Esophagus squamous epithelium (tissue), 5 donors: ENCODE results near the gene SOAT2. TPM values are rescaled to one million over a fixed set of nuclear protein-coding genes. Genes with fewer than 3 reads are reported as not detected.

Experiments
- DNase-seq: peaks from one replicate; lab custom pipeline; 2025; lab: John Stamatoyannopoulos, UW
- H3K27ac ChIP-seq, 4 donors: fragments of 200-600 bp; sonication (generic); one replicate each; pipeline ENCODE4 v1.5.1; 2016 to 2019; ENCODE audit warnings: mild to moderate bottlenecking in 1 of 4
- H3K27me3 ChIP-seq, 4 donors: fragments of 200-600 bp; sonication (generic); 1 replicate in 3 of 4; 2 replicates in 1 of 4; pipeline versions ENCODE4 v1.5.1 to v1.6.0; 2017 to 2021; ENCODE audit warnings: antibody characterized with exemption in 1 of 4
- H3K36me3 ChIP-seq, 3 donors: fragments of 200-600 bp; sonication (generic); one replicate each; pipeline ENCODE4 v1.5.1; 2016 to 2019
- H3K4me1 ChIP-seq, 3 donors: fragments of 200-600 bp; sonication (generic); one replicate each; pipeline ENCODE4 v1.5.1; 2017 to 2019
- H3K4me3 ChIP-seq, 4 donors: fragments of 200-600 bp; sonication (generic); 1 replicate in 3 of 4; 2 replicates in 1 of 4; pipeline ENCODE4 v1.5.1; 2016 to 2019; ENCODE audit warnings: mild to moderate bottlenecking in 2 of 4, moderate library complexity in 1 of 4
- H3K9me3 ChIP-seq, 3 donors: fragments of 200-600 bp; sonication (generic); one replicate each; pipeline ENCODE4 v1.5.1; 2016 to 2019
- POLR2A ChIP-seq, 4 donors: fragments of 450-650 bp; IDR thresholded peaks; one replicate each; pipeline ENCODE4 v1.6.1; 2017; ENCODE audit warnings: antibody characterized with exemption in 4 of 4, mild to moderate bottlenecking in 4 of 4, moderate library complexity in 3 of 4
- WGBS, 2 donors: methylation state at CpG; one replicate each; pipeline ENCODE4 v1.1.5; 2018; 5-methylcytosine and 5-hydroxymethylcytosine counted together
- intact Hi-C: fragments of 100-400 bp; cut with DNase I; formaldehyde crosslinking; loops from one replicate; pipeline ENCODE4 v1.15.0; 2022
- total RNA-seq, 4 donors: library from RNA; depleted of rRNA; stranded (reverse); fragments of >200 nt; gene quantifications; one replicate each; pipeline ENCODE4 v1.1.0, GENCODE V29; 2016
- TF ChIP-seq, protein P1 (sequence below), 6 experiments: fragments of 450-650 bp in 4 of 6; fragments of 200-600 bp in 2 of 6; sonication (generic) in 2 of 6; IDR thresholded peaks; one replicate each; pipeline ENCODE4 v1.5.1; 2016 to 2019; ENCODE audit warnings: antibody characterized with exemption in 6 of 6, mild to moderate bottlenecking in 4 of 6, moderate library complexity in 4 of 6
- donor health status: DM: yes; HTN: yes; CAD: no.

The SOAT2 gene
- total RNA-seq, 4 donors from 2014 or later, result not detected

DNA sequence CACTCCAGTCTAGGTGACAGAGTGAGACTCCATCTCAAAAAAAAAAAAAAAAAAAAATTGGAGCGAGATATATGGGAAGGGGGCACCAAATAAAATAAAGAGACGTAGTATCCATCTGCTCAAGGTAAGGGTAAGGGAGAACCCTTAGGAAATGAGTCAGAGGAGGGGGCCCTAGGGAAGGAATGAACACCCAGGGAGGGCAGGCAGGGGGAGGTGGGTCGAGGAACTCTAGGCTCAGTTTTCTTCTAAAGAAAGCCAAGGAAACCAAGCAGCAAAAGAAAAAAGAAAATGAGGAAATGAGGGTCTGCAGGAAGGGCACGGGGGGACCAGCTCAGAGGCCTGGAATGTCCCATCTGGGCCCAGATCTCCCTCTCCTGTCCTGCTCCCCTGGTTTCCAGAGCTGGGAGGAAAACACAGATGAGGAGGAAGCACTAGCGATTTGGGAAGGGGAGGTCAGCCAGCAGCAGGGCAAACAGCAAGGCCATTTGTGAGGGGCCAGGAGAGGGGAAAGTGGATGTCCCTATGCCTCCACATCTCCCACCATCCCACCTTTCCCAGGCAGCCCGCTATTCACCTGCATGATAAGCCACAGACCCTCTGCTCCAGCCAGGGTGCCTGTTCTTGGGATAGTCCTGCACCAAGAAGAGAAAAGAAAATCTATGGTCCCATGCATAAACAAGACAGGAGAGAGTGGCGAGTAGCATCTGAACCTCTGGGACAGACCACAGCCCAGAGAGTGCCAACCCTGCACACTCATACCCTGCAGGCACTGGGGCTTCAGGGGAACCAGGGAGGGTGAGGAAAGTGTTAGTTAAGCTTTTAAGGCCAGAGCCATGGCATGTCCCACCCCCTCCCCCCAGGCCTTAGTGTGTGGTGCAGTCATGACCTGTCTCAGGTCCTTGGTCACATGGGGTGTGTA, 36.0 kb upstream of the SOAT2 start:
- Histone ChIP-seq H3K27ac (peak overlapping the region in 3 of 4 donors; percentile 76 to 84 (median 80)), H3K4me3 (no peak overlapping the region), H3K9me3 (no peaks in the 10 kb centered on the region), H3K4me1 (peaks cover 32 to 99% (median 74%) of the 10 kb centered on the region in 3 donors), H3K27me3 (no peaks in the 10 kb centered on the region), H3K36me3 (peaks cover 0 to 93% (median 12%) of the 10 kb centered on the region in 3 donors)
- intact Hi-C loops, result loop anchor here (5.0 kb wide), 1 partner anchor 35 kb away; the partner anchor contains the start of gene SOAT2
- no peak for DNase-seq
- TF ChIP-seq, protein P1, sequence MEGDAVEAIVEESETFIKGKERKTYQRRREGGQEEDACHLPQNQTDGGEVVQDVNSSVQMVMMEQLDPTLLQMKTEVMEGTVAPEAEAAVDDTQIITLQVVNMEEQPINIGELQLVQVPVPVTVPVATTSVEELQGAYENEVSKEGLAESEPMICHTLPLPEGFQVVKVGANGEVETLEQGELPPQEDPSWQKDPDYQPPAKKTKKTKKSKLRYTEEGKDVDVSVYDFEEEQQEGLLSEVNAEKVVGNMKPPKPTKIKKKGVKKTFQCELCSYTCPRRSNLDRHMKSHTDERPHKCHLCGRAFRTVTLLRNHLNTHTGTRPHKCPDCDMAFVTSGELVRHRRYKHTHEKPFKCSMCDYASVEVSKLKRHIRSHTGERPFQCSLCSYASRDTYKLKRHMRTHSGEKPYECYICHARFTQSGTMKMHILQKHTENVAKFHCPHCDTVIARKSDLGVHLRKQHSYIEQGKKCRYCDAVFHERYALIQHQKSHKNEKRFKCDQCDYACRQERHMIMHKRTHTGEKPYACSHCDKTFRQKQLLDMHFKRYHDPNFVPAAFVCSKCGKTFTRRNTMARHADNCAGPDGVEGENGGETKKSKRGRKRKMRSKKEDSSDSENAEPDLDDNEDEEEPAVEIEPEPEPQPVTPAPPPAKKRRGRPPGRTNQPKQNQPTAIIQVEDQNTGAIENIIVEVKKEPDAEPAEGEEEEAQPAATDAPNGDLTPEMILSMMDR (IDR thresholded peaks at IDR 0.05), result no peak
- no peak for TF ChIP-seq POLR2A (IDR thresholded peaks at IDR 0.05)
- 71 to 84% methylated on average over 6 to 7 of the region's 7 CpGs for WGBS, 2 donors

DNA sequence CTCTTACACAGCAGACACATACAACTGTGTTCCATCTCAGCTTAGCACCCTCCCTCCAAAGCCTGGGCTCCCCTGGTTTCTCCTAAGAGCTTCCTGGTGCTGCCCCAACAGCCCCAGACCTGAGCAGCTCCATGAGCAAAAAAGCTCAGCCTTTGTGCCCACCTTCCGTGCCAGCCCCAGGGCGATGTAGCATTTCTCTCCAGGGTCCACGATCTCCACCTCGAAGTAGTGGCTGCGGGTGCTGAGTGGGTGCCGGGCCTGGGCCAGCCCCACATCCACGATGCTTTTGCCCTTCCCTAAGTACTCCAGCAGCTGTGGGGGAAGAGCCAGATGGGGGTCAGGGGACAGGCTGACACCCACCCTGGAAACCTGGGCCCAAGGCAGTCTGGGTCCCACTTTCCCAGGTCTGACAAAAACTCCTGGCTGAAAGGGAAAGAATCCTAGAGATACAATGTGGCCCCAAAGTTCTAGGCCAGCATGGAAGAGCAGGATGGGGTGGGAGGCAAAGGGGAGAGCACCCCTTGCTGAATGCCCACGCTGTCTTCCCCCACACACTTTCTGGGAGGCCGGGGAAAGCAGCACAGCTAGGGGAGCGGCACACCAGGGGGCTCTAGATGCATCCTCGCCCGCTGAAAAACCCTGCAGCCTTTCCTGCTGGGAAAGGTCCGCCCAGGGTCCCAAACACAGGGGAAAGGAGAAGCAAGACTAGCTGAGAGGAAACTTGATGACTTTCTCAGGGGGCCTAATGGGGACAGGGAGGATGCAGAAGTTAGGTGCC, 35.1 kb upstream of the SOAT2 start:
- H3K36me3 ChIP-seq, result peaks cover 0 to 93% (median 12%) of the 10 kb centered on the region in 3 donors
- H3K9me3 ChIP-seq, result no peaks in the 10 kb centered on the region
- intact Hi-C loops, result loop anchor here (5.0 kb wide), 1 partner anchor 34 kb away; the partner anchor contains the start of gene SOAT2
- TF ChIP-seq, protein P1 (IDR thresholded peaks at IDR 0.05), result no peak
- no peak for TF ChIP-seq POLR2A (IDR thresholded peaks at IDR 0.05)
- H3K27me3 ChIP-seq, result no peaks in the 10 kb centered on the region
- peaks cover 41 to 99% (median 74%) of the 10 kb centered on the region in 3 donors for H3K4me1 ChIP-seq
- DNase-seq, result no peak
- H3K4me3 ChIP-seq, result no peak overlapping the region
- WGBS, 2 donors, result 82 to 89% methylated on average over 5 to 9 of the region's 13 CpGs
- peak overlapping the region in 3 of 4 donors; percentile 76 to 84 (median 80) for H3K27ac ChIP-seq

DNA sequence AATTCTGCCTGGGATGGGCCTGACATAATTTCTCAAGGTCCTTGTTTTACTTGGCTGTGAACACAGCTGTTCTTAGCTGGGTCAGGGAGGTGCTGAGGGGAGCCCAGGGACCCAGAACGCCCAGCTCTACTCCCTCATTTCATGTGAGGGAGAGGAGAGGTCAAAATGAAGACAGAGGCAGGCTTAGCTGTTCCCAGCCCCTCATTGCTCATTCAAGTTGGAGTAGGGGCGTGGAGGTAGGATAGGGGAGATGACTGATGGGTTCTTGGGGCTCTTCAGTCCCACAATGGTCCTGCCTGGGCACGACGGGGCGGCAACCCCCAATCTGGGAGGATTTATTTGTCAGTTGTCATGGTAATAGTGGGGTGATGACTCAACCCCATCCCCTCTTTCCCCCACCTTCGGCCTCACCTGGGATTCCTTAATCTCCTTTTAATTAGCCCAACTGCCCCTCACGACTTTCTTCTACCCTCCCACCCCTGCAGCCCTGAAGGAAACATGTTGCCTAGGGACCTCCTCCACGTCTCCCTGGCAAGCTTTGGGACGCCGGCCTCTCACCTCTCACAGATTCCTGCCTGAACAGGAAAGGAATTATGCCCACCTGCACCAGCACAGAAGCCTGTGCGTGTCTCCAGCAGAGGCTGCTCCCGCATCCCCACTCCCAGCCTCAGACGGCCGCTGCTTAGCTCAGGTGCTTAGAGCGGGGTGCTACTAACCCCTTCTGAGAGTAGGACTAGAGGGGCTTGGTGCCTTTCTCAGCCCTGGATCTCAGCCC, 34.3 kb upstream of the SOAT2 start:
- TF ChIP-seq POLR2A (IDR thresholded peaks at IDR 0.05), result no peak
- TF ChIP-seq, protein P1 (IDR thresholded peaks at IDR 0.05), result no peak
- WGBS, 2 donors, result 13 to 49% methylated on average over 4 to 8 of the region's 15 CpGs
- Histone ChIP-seq H3K4me3 (no peak overlapping the region), H3K36me3 (peaks cover 0 to 91% (median 12%) of the 10 kb centered on the region in 3 donors), H3K9me3 (no peaks in the 10 kb centered on the region), H3K4me1 (peaks cover 47 to 99% (median 73%) of the 10 kb centered on the region in 3 donors), H3K27me3 (no peaks in the 10 kb centered on the region), H3K27ac (peak overlapping the region in 3 of 4 donors; percentile 76 to 84 (median 80))
- intact Hi-C loops, result loop anchor here (5.0 kb wide), 1 partner anchor 33 kb away; the partner anchor contains the start of gene SOAT2
- no peak for DNase-seq

DNA sequence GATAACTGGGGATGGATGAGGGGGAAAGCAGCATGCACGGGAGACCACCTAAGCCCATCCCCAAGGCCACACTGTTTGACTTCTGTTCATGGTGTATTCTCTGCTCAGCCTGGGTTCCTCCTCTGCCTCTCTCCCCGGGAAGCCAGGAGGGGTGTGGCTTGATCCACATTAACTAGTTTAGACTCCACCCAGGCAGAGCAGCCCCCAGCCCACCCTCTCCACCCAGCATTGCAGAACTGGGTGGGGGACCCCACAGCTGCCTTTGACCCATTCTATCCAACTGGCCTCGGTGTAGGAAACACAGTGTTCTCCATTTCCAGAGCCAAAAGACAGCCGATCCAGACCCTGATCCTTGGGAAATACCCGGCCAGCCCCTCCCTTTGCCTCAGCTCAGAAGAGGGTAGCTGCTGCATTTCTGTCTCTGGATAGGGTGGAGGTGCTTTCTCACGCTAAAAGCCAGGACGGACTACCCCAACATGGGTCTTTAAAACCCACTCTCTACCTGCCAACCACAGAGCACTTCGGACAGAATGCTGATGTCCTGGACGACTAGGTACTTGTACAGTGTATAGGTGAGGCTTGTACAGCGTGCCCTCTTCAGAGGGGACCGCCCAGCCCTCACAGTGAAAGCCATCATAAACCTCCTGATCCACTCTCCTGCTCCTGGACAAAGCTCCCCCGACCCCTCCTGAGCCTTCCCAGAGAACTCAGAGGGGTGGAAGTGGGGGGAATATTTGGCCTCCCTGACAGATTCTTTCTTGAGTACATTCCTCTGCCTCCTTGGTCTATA, 33.5 kb upstream of the SOAT2 start:
- DNase-seq, result no peak
- H3K4me1 ChIP-seq, result peaks cover 53 to 99% (median 78%) of the 10 kb centered on the region in 3 donors
- WGBS, 2 donors, result 30 to 47% methylated on average over 2 to 5 of the region's 12 CpGs
- intact Hi-C loops, result loop anchor here (5.0 kb wide), 1 partner anchor 32 kb away; the partner anchor contains the start of gene SOAT2
- H3K27ac ChIP-seq, result peak overlapping the region; percentile 34 to 84 (median 78)
- no peaks in the 10 kb centered on the region for H3K27me3 ChIP-seq
- no peak overlapping the region for H3K4me3 ChIP-seq
- H3K9me3 ChIP-seq, result no peaks in the 10 kb centered on the region
- TF ChIP-seq, protein P1 (IDR thresholded peaks at IDR 0.05), result no peak
- TF ChIP-seq POLR2A (IDR thresholded peaks at IDR 0.05), result no peak
- peaks cover 4 to 91% (median 9%) of the 10 kb centered on the region in 3 donors for H3K36me3 ChIP-seq
